Stimulated activated CD4-positive, alpha-beta T cell treated with anti-CD3 and anti-CD28 coated beads, Interleukin-15, amount 100 ng/mL, for 24 hours (primary cell): ENCODE measurements around the gene IL12RB2.
A peak's percentile ranks its signal among the peaks of the same experiment; 100 is the strongest.

ENCODE experiments used
- DNase-seq: peaks from one replicate; pipeline ENCODE4 v3.0.0-alpha.2; 2020

The IL12RB2 gene

GRCh38 chr1:67348586-67349252, 41.0 kb downstream of the IL12RB2 start:
- DNase-seq = no peak

GRCh38 chr1:67350783-67351182, 43.1 kb downstream of the IL12RB2 start:
- DNase-seq = peak; percentile 55

GRCh38 chr1:67352211-67352610, 44.5 kb downstream of the IL12RB2 start:
- no peak for DNase-seq

GRCh38 chr1:67355745-67356424, 48.2 kb downstream of the IL12RB2 start:
- DNase-seq = no peak

- no peak for DNase-seq
These were observed 51.9 kb downstream of the IL12RB2 start for GRCh38 chr1:67359592-67359991.

DNA sequence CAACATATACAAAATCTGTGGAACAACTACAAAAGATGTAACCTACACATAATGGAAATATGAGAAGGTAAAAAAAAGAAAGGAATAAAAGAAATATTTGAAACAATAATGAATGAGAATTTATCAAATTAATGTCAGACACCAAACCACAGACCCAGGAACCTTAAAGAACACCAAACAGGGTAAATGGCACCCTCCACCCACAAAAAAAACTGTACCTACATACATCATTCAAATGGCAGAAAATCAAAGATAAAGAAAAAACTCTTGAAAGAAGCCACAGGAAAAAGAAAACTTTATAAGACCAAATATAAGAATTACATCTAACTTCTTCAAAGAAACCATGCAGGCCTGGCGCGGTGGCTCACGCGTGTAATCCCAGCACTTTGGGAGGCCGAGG, 54.0 kb downstream of the IL12RB2 start:
- DNase-seq = no peak

- DNase-seq = no peak
These were observed 59.8 kb downstream of the IL12RB2 start for GRCh38 chr1:67367370-67368045.

GRCh38 chr1:67368046-67368514, 60.4 kb downstream of the IL12RB2 start:
- DNase-seq = no peak

GRCh38 chr1:67371043-67371442, 63.4 kb downstream of the IL12RB2 start:
- no peak for DNase-seq

DNA sequence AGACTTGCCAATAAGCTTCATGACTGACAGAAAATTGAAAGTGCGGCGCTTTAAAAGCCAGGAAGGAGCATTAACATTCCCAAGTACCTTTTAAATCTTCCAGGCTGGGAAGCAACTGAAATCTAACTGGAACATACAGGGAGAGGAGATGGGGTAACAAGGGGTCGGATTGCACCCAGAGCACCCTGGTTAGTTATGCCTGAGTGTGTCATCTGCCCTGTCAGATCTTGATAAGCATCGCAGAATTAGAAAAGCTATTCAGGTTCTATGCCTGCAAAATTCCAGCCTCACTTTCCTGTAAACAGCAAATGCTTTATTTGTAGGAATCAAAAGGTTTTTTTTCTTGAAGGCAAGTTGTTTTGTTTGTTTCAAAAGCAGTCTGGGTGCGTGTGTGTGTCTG, 64.0 kb downstream of the IL12RB2 start:
- DNase-seq = no peak

GRCh38 chr1:67372136-67372535, 64.5 kb downstream of the IL12RB2 start:
- no peak for DNase-seq

- DNase-seq = no peak
These were observed 65.2 kb downstream of the IL12RB2 start for GRCh38 chr1:67372898-67373297.

DNA sequence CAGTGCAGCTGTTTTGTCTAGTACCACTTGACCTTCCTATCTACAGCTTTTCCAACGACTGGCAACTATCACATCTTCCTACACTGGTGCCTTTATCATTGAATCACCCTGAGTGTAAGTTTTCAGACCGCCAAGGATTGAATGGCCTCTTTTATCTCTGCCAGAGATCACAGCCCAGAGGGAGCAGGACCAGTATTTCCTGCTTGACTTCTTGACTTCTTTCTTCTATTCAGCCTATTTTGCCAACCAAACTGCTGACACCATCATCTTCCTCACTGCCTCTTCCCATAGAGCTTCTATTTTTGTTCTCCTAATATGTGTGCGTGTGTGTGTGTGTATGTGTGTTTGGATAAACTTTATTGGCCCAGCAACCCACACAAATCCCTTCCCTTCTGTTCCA, 68.7 kb downstream of the IL12RB2 start:
- no peak for DNase-seq

GRCh38 chr1:67377253-67377652, 69.6 kb downstream of the IL12RB2 start:
- DNase-seq = no peak

DNA sequence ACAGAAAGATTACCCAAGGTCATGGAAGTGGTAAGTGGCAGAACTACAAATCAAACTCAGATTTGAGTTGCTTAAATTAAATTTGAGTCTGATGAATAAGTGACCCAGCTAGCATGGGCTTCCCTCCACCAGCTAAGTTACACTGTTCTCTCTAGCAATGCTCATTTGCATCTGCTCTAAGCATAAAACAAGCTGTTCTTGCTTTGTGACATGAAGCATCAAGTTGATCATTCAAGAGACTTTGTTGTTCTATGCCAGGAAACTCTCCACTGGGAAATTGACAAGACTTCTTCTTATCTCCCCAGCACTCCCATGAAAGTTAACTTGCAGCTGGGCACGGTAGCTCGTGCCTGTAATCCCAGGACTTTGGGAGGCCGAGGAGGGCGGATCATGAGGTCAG, 73.5 kb downstream of the IL12RB2 start:
- no peak for DNase-seq

- DNase-seq = no peak
These were observed 74.6 kb downstream of the IL12RB2 start for GRCh38 chr1:67382292-67382691.

DNA sequence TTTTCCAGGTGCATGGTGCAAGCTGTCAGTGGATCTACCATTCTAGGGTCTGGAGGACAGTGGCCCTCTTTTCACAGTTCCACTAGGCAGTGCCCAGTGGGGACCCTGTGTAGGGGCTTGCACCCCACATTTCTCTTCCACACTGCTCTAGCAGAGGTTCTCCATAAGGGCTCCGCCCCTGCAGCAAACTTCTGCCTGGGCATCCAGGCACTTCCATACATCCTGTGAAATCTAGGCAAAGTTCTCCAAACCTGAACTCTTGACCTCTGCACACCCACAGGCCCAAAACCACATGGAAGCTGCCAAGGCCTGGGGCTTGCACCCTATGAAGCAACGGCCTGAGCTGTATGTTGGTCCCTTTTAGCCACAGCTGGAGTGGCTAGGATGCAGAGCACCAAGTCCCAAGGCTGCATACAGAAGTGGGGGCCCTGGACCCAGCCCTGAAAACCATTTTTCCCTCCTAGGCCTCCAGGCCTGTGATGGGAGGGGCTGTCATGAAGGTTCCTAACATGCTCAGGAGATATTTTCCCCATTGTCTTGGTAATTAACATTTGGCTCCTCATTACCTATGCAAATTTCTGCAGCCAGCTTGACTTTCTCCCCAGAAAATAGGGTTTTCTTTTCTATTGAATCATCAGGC, 76.4 kb downstream of the IL12RB2 start:
- DNase-seq = no peak

- DNase-seq = no peak
These were observed 82.6 kb downstream of the IL12RB2 start for GRCh38 chr1:67390041-67390887.

GRCh38 chr1:67393240-67393639, 85.6 kb downstream of the IL12RB2 start:
- no peak for DNase-seq

GRCh38 chr1:67393737-67394136, 86.1 kb downstream of the IL12RB2 start:
- DNase-seq = no peak

DNA sequence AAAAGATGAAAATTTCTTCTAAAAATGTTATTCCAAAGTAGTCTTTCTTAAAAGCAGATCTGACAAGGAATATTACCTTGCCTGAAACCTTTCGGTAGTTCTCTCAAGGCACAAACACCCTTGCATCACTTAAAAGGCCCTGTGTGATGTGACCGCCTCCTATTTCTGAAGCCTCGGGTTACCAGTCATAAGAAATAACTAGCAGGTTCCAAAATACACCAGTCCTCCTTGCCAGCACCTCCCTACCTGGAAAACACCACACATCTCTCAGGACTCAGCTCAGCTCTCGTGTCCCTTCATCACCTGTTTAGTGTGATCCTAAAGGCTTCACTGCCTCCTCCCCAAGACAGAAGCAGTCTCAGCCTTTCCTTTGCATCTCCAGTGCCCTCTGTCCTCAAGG, 86.9 kb downstream of the IL12RB2 start:
- no peak for DNase-seq

GRCh38 chr1:67399199-67399993, 91.7 kb downstream of the IL12RB2 start:
- no peak for DNase-seq
